Measurements from ENCODE around the gene MSANTD1. TPM values are rescaled to one million over a fixed set of nuclear protein-coding genes. Genes with fewer than 3 reads are reported as not detected.

MSANTD1 gene
- total RNA-seq, 1 experiment from 2014 or later, result 0.71 TPM

DNA sequence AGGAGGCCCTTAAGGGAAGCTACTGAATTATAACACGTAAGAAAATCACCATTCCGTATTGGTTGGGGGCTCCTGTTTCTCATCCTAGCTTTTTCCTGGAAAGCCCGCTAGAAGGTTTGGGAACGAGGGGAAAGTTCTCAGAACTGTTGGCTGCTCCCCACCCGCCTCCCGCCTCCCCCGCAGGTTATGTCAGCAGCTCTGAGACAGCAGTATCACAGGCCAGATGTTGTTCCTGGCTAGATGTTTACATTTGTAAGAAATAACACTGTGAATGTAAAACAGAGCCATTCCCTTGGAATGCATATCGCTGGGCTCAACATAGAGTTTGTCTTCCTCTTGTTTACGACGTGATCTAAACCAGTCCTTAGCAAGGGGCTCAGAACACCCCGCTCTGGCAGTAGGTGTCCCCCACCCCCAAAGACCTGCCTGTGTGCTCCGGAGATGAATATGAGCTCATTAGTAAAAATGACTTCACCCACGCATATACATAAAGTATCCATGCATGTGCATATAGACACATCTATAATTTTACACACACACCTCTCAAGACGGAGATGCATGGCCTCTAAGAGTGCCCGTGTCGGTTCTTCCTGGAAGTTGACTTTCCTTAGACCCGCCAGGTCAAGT, 6.9 kb upstream of the MSANTD1 start:
- ChIA-PET POLR2A (no interaction called here), RAD21 (ENCODE audit: low non-redundant PET in 1 of 2, low total read pairs in 2 of 2, uncharacterized antibody in 2 of 2, unreplicated experiment in 2 of 2) (no interaction called here), CTCF (no interaction called here)
- no peak for TF ChIP-seq RAD21 (IDR thresholded peaks at IDR 0.05; ENCODE audit: low read depth)
- TF ChIP-seq, protein P1, sequence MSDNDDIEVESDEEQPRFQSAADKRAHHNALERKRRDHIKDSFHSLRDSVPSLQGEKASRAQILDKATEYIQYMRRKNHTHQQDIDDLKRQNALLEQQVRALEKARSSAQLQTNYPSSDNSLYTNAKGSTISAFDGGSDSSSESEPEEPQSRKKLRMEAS (IDR thresholded peaks at IDR 0.05), result no peak
- no peak for TF ChIP-seq EGR1 (IDR thresholded peaks at IDR 0.05; ENCODE audit: low read depth)
- no peak overlapping the region for H3K27ac ChIP-seq (ENCODE audit: low read depth, low read length)
- no peak overlapping the region for H2AFZ ChIP-seq (ENCODE audit: low read depth, low read length, poor library complexity, severe bottlenecking)
- no peaks in the 10 kb centered on the region for H3K27me3 ChIP-seq (ENCODE audit: insufficient read depth, low read length)
- BruUV-seq (replicated peaks), result no TSS peak
- no peaks in the 10 kb centered on the region for H4K20me1 ChIP-seq (ENCODE audit: insufficient read depth)
- no peaks in the 10 kb centered on the region for H3K79me2 ChIP-seq (ENCODE audit: insufficient read depth, low read length)
- H3K4me3 ChIP-seq (replicated peaks in 1 of 2; ENCODE audit: low read depth in 1 of 2, low read length in 2 of 2), result no peak overlapping the region
- no peaks in the 10 kb centered on the region for H3K36me3 ChIP-seq (ENCODE audit: control insufficient read depth in 1 of 2, insufficient read depth in 2 of 2, low read length in 2 of 2)
- intact Hi-C loops (cut with micrococcal nuclease), result no loop called here
- DNase-seq (ENCODE audit: low read depth, low spot score) (no peak), ATAC-seq (no peak)
- H3K4me2 ChIP-seq (ENCODE audit: low read length), result no peak overlapping the region
- no peaks in the 10 kb centered on the region for H3K9me2 ChIP-seq (ENCODE audit: insufficient read depth)
- H3K9me3 ChIP-seq (ENCODE audit: control insufficient read depth in 1 of 2, insufficient read depth in 1 of 2, low read depth in 1 of 2, low read length in 2 of 2), result no peaks in the 10 kb centered on the region
- H3K4me1 ChIP-seq (ENCODE audit: control insufficient read depth in 1 of 2, insufficient read depth in 2 of 2, low read length in 2 of 2), result no peaks in the 10 kb centered on the region
- no peak overlapping the region for H3K9ac ChIP-seq (ENCODE audit: low read length)

DNA sequence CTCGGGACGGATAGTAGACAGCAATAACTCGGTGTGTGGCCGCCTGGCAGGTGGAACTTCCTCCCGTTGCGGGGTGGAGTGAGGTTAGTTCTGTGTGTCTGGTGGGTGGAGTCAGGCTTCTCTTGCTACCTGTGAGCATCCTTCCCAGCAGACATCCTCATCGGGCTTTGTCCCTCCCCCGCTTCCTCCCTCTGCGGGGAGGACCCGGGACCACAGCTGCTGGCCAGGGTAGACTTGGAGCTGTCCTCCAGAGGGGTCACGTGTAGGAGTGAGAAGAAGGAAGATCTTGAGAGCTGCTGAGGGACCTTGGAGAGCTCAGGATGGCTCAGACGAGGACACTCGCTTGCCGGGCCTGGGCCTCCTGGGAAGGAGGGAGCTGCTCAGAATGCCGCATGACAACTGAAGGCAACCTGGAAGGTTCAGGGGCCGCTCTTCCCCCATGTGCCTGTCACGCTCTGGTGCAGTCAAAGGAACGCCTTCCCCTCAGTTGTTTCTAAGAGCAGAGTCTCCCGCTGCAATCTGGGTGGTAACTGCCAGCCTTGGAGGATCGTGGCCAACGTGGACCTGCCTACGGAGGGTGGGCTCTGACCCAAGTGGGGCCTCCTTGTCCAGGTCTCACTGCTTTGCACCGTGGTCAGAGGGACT, 5.7 kb upstream of the MSANTD1 start:
- Histone ChIP-seq H3K27me3 (ENCODE audit: insufficient read depth, low read length) (no peaks in the 10 kb centered on the region), H3K36me3 (ENCODE audit: control insufficient read depth in 1 of 2, insufficient read depth in 2 of 2, low read length in 2 of 2) (no peaks in the 10 kb centered on the region), H3K4me3 (replicated peaks in 1 of 2; ENCODE audit: low read depth in 1 of 2, low read length in 2 of 2) (no peak overlapping the region), H3K9me3 (ENCODE audit: control insufficient read depth in 1 of 2, insufficient read depth in 1 of 2, low read depth in 1 of 2, low read length in 2 of 2) (no peaks in the 10 kb centered on the region), H3K27ac (ENCODE audit: low read depth, low read length) (no peak overlapping the region), H3K9me2 (ENCODE audit: insufficient read depth) (no peaks in the 10 kb centered on the region), H3K79me2 (ENCODE audit: insufficient read depth, low read length) (no peaks in the 10 kb centered on the region), H2AFZ (ENCODE audit: low read depth, low read length, poor library complexity, severe bottlenecking) (no peak overlapping the region), H3K4me2 (ENCODE audit: low read length) (no peak overlapping the region), H4K20me1 (ENCODE audit: insufficient read depth) (no peaks in the 10 kb centered on the region), H3K9ac (ENCODE audit: low read length) (no peak overlapping the region), H3K4me1 (ENCODE audit: control insufficient read depth in 1 of 2, insufficient read depth in 2 of 2, low read length in 2 of 2) (no peaks in the 10 kb centered on the region)
- ChIA-PET RAD21 (ENCODE audit: low non-redundant PET in 1 of 2, low total read pairs in 2 of 2, uncharacterized antibody in 2 of 2, unreplicated experiment in 2 of 2) (no interaction called here), CTCF (no interaction called here), POLR2A (no interaction called here)
- intact Hi-C loops (cut with micrococcal nuclease), result no loop called here
- DNase-seq (ENCODE audit: low read depth, low spot score) (no peak), ATAC-seq (no peak)
- TF ChIP-seq CBX3 (IDR thresholded peaks at IDR 0.05; ENCODE audit: low read depth) (no peak), TCF7L2 (IDR thresholded peaks at IDR 0.05; ENCODE audit: borderline replicate concordance, extremely low read depth, insufficient read depth, insufficient read length) (no peak), ZNF274 (IDR thresholded peaks at IDR 0.05; ENCODE audit: low read depth, low read length) (no peak), POLR2A (IDR thresholded peaks at IDR 0.05; ENCODE audit: borderline replicate concordance, extremely low read depth, insufficient read depth, insufficient read length) (no peak), RAD21 (IDR thresholded peaks at IDR 0.05; ENCODE audit: low read depth) (no peak), JUND (IDR thresholded peaks at IDR 0.05) (no peak), CEBPB (IDR thresholded peaks at IDR 0.05; ENCODE audit: low read depth) (no peak), POLR2AphosphoS5 (IDR thresholded peaks at IDR 0.05; ENCODE audit: low read depth, low read length) (no peak), EGR1 (IDR thresholded peaks at IDR 0.05; ENCODE audit: low read depth) (no peak)
- TF ChIP-seq, protein P2, sequence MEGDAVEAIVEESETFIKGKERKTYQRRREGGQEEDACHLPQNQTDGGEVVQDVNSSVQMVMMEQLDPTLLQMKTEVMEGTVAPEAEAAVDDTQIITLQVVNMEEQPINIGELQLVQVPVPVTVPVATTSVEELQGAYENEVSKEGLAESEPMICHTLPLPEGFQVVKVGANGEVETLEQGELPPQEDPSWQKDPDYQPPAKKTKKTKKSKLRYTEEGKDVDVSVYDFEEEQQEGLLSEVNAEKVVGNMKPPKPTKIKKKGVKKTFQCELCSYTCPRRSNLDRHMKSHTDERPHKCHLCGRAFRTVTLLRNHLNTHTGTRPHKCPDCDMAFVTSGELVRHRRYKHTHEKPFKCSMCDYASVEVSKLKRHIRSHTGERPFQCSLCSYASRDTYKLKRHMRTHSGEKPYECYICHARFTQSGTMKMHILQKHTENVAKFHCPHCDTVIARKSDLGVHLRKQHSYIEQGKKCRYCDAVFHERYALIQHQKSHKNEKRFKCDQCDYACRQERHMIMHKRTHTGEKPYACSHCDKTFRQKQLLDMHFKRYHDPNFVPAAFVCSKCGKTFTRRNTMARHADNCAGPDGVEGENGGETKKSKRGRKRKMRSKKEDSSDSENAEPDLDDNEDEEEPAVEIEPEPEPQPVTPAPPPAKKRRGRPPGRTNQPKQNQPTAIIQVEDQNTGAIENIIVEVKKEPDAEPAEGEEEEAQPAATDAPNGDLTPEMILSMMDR (IDR thresholded peaks at IDR 0.05 in 2 of 3, conservative IDR thresholded peaks at IDR 0.05 in 1 of 3; ENCODE audit: borderline replicate concordance in 1 of 3, insufficient read depth in 1 of 3, low read depth in 2 of 3, low read length in 2 of 3), result no peak
- no TSS peak for BruUV-seq (replicated peaks)

Measured in HCT116 (cell line).